SK-MEL-5 (cell line): ENCODE results near the gene EPHA2. TPM values are rescaled to one million over a fixed set of nuclear protein-coding genes. Genes with fewer than 3 reads are reported as not detected.

Experiments used
- DNase-seq: peaks from one replicate; pipeline ENCODE4 v3.0.0-alpha.2; 2016; ENCODE audit warnings: low read depth, low spot score
- in situ Hi-C: cut with HindIII; loops from 2 replicates; pipeline ENCODE4 v1.10.0; 2016; ENCODE audit warnings: low sequenced_read_pairs, high pct_unique_total_duplicates, low pct_unique_long_range_greater_than_20kb
- total RNA-seq: library from RNA; depleted of rRNA; stranded (reverse); fragments of >200 nt; shearing (Covaris generic); gene quantifications from 2 replicates; pipeline ENCODE4 v1.2.3, GENCODE V29; 2014

Gene EPHA2
- total RNA-seq, 1 experiment from 2014 or later = 2.5 TPM

GRCh38 chr1:16144325-16145029 lies 11.4 kb downstream of the EPHA2 start:
- DNase-seq = no peak
- in situ Hi-C loops = no loop called here

GRCh38 chr1:16143566-16144324 lies 12.1 kb downstream of the EPHA2 start:
- no peak for DNase-seq
- in situ Hi-C loops = no loop called here

- in situ Hi-C loops = no loop called here
- no peak for DNase-seq
Observed at GRCh38 chr1:16143005-16143565, 12.8 kb downstream of the EPHA2 start.

GRCh38 chr1:16142383-16142995 lies 13.4 kb downstream of the EPHA2 start:
- no peak for DNase-seq
- in situ Hi-C loops = no loop called here

GRCh38 chr1:16141573-16142336 lies 14.1 kb downstream of the EPHA2 start:
- in situ Hi-C loops = no loop called here
- no peak for DNase-seq

- DNase-seq = no peak
- in situ Hi-C loops = no loop called here
Observed at GRCh38 chr1:16140068-16140596, 15.7 kb downstream of the EPHA2 start.

GRCh38 chr1:16139473-16139962 lies 16.4 kb downstream of the EPHA2 start:
- DNase-seq = no peak
- in situ Hi-C loops = no loop called here

GRCh38 chr1:16138772-16139221 lies 17.1 kb downstream of the EPHA2 start:
- in situ Hi-C loops = no loop called here
- no peak for DNase-seq

GRCh38 chr1:16137890-16138467 lies 17.9 kb downstream of the EPHA2 start:
- DNase-seq = no peak
- in situ Hi-C loops = no loop called here

GRCh38 chr1:16135501-16135900 lies 20.4 kb downstream of the EPHA2 start:
- no peak for DNase-seq
- in situ Hi-C loops = no loop called here

GRCh38 chr1:16134906-16135305 lies 21.0 kb downstream of the EPHA2 start:
- in situ Hi-C loops = no loop called here
- no peak for DNase-seq

- in situ Hi-C loops = no loop called here
- DNase-seq = no peak
Observed at GRCh38 chr1:16134066-16134801, 21.6 kb downstream of the EPHA2 start.

- no peak for DNase-seq
Observed at GRCh38 chr1:16133007-16133961, 22.6 kb downstream of the EPHA2 start.

GRCh38 chr1:16132325-16132785 lies 23.5 kb downstream of the EPHA2 start:
- no peak for DNase-seq
- in situ Hi-C loops = no loop called here

More at GRCh38 chr1:16133007-16133961, 22.6 kb downstream of the EPHA2 start:
- in situ Hi-C loops = no loop called here

- in situ Hi-C loops = no loop called here
- no peak for DNase-seq
Observed at GRCh38 chr1:16131636-16132324, 24.1 kb downstream of the EPHA2 start.
